ENCODE results near the gene SCNN1B. TPM values are rescaled to one million over a fixed set of nuclear protein-coding genes. Genes with fewer than 3 reads are reported as not detected.

The SCNN1B gene
- total and polyA plus RNA-seq, 11 donors: 0.15 to 1.1 (median 0.34) TPM; not detected in 6

DNA sequence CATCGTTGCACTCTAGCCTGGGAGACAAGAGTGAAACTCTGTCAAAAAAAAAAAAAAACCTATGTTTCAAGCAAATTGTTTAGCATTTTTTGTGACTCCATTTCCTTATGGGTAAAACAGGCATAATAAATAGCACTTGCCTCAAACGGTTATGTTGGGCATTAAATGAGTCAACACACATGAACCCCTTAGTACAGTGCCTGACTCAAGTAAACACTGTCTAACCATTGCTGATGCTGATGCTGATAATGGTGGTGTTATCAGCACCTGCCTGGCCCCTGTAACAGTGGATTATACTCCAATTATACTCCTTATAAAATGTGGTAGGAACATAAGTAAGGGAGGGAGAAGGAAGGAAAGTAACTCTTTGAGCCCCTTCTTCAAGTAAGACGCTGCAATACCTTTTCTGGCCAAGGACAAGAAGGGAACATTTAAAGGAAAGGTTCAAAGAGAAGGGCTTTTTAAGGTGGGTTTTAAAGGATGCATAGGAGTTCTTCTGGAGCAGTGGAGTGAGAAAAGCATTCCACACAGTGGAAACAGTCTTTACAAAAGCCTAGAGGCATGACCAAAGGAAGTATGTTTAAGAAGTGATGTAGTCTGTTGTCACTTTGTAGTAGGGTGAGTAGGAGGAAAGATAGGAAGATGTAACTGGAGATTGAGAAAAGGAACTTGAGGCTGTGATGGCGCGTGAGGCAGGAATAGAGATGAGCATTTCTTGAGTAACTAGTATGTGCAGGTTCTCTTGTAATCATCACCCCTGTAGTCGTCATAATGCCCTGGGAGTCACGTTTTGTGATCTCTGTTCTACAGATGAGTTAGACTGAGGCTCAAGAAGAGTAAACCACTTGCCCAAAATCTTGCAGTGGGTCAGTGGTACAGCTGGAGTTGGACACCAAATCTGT is 4.3 kb downstream of the SCNN1B start:
- intact Hi-C loops (cut with DNase I): loop anchor here in 1 of 10 donors (10.0 kb wide), 1 partner anchor 142 kb away; no protein-coding TSS in a partner anchor
- WGBS, 4 donors: 77 to 82% (median 80%) methylated on average over 7 of the region's 7 CpGs
- TF ChIP-seq POLR2A (IDR thresholded peaks at IDR 0.05) (no peak), CTCF (IDR thresholded peaks at IDR 0.05) (no peak)
- peaks cover 0 to 11% (median 0%) of the 10 kb centered on the region in 12 donors for H3K4me1 ChIP-seq
- DNase-seq (no peak), ATAC-seq (no peak)
- peaks cover 0 to 12% (median 0%) of the 10 kb centered on the region in 12 donors for H3K9me3 ChIP-seq
- no peak overlapping the region for H3K27ac ChIP-seq
- peaks cover 8 to 35% (median 20%) of the 10 kb centered on the region in 9 donors for H3K27me3 ChIP-seq
- H3K4me3 ChIP-seq: no peak overlapping the region
- no peaks in the 10 kb centered on the region for H3K36me3 ChIP-seq

DNA sequence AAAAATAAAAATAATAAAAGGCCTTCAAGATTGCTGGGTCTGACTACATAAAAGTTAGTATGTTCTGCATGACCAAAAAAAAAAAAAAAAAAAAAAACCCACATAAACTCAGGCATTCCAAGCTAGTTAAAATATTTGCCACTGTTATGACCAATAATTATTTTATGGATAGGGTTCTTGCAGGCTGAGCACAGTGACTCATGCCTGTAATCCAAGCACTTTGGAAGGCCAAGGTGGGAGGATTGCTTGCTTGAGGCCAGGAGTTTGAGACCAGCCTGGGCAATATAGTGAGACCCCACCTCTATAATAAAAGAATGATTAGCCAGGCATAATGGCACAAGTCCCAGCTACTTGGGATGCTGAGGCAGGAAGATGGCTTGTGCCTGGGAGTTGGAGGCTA is 8.1 kb downstream of the SCNN1B start:
- TF ChIP-seq CTCF (IDR thresholded peaks at IDR 0.05): no peak
- ATAC-seq: no peak

DNA sequence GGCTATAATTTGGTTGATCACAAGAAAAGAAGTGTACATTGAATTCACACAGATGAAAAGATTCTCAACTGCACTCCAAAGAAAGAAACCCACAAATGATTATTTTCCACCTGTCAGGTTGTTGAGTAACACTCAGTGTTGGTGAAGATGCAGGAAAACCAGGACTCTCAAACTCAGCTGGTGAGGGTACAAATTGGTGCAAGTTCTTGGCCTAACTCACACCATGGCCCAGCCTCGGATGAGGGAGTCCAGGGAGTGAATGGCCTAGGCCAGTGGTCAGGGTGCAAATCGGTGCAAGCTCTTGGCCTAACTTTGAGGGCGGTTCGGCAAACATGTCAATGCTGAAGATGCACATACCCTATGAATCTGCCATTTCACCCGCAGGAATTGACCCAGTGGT is 8.6 kb downstream of the SCNN1B start:
- no peaks in the 10 kb centered on the region for H3K36me3 ChIP-seq
- TF ChIP-seq CTCF (IDR thresholded peaks at IDR 0.05): no peak
- no peak for TF ChIP-seq POLR2A (IDR thresholded peaks at IDR 0.05)
- H3K27me3 ChIP-seq: peaks cover 0 to 6% (median 0%) of the 10 kb centered on the region in 9 donors
- H3K4me3 ChIP-seq: no peak overlapping the region
- peaks cover 0 to 12% (median 0%) of the 10 kb centered on the region in 12 donors for H3K9me3 ChIP-seq
- 90 to 96% (median 93%) methylated on average over 5 of the region's 5 CpGs for WGBS, 4 donors
- H3K4me1 ChIP-seq: no peaks in the 10 kb centered on the region
- intact Hi-C loops (cut with DNase I): no loop called here
- ATAC-seq (no peak), DNase-seq (no peak)
- no peak overlapping the region for H3K27ac ChIP-seq

More for the DNA sequence above, 8.1 kb downstream of the SCNN1B start:
- no peaks in the 10 kb centered on the region for H3K4me1 ChIP-seq
- peaks cover 0 to 12% (median 0%) of the 10 kb centered on the region in 12 donors for H3K9me3 ChIP-seq
- intact Hi-C loops (cut with DNase I): no loop called here
- H3K27ac ChIP-seq: no peak overlapping the region
- peaks cover 0 to 9% (median 0%) of the 10 kb centered on the region in 9 donors for H3K27me3 ChIP-seq
- H3K36me3 ChIP-seq: no peaks in the 10 kb centered on the region
- no peak for DNase-seq
- H3K4me3 ChIP-seq: no peak overlapping the region

DNA sequence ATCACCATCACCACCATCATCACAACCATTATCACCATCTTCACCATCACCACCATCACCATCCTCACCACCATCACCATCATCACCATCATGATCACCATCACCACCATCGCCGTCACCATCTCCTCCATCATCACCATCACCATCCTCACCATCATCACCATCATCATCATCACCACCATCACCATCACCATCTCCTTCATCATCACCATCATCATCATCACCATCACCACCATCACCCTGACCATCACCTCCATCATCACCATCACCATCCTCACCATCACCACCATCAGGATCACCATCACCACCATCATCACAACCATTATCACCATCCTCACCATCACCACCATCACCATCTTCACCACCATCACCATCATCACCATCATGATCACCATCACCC is 14.1 kb downstream of the SCNN1B start:
- 90 to 97% (median 94%) methylated on average over 1 to 2 of the region's 2 CpGs for WGBS, 4 donors
- H3K4me1 ChIP-seq: no peaks in the 10 kb centered on the region
- intact Hi-C loops (cut with DNase I): no loop called here
- H3K27ac ChIP-seq: no peak overlapping the region
- no peaks in the 10 kb centered on the region for H3K27me3 ChIP-seq
- no peaks in the 10 kb centered on the region for H3K36me3 ChIP-seq
- H3K9me3 ChIP-seq: peaks cover 0 to under 1% (median 0%) of the 10 kb centered on the region in 12 donors
- DNase-seq (no peak), ATAC-seq (no peak)
- H3K4me3 ChIP-seq: no peak overlapping the region
- TF ChIP-seq CTCF (IDR thresholded peaks at IDR 0.05) (no peak), POLR2A (IDR thresholded peaks at IDR 0.05) (no peak)
